Kidney glomerular epithelial cell (primary cell): ENCODE data around the gene HSPB9.

Experiments used
- DNase-seq: peaks from one replicate; lab custom pipeline; 2025; lab: John Stamatoyannopoulos, UW

Gene HSPB9, protein sequence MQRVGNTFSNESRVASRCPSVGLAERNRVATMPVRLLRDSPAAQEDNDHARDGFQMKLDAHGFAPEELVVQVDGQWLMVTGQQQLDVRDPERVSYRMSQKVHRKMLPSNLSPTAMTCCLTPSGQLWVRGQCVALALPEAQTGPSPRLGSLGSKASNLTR

DNA sequence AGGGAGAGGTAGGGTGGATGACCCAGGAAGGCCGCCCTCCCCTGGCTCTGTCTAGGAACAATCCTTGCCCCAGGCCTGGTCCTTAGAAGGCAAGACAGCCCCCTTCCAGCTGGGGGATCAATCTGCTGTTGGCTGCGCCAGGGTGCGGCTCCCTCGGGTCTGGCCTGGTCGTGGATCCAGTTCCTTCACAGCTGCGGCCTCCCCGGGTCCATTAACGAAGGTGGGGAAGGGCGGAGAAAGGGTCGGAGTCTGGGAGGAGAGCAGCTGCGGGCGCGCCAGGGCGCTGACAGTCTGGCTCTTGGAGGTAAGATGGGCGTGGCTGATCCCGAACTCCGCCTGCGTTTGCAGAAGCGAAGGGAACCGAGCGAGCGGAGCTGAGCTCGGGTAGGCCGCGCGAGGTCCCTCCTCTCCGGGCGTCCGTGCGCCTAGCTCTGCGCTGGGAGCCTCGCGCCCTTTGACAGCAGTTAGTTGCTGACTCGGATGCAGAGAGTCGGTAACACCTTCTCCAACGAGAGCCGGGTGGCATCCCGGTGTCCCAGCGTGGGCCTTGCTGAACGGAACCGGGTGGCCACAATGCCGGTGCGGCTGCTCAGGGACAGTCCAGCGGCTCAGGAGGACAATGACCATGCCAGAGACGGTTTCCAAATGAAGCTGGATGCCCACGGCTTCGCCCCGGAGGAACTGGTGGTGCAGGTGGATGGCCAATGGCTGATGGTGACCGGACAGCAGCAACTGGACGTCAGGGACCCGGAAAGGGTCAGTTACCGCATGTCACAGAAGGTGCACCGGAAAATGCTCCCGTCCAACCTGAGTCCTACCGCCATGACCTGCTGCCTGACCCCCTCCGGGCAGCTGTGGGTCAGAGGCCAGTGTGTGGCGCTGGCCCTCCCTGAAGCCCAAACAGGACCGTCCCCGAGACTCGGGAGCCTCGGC is at the start of gene HSPB9:
Gene HSPB9, plus strand, starts transcription at position 434 of the 933 bp plus-strand sequence. Its CDS starts 47 bp downstream, at position 481.
- no peak for DNase-seq

DNA sequence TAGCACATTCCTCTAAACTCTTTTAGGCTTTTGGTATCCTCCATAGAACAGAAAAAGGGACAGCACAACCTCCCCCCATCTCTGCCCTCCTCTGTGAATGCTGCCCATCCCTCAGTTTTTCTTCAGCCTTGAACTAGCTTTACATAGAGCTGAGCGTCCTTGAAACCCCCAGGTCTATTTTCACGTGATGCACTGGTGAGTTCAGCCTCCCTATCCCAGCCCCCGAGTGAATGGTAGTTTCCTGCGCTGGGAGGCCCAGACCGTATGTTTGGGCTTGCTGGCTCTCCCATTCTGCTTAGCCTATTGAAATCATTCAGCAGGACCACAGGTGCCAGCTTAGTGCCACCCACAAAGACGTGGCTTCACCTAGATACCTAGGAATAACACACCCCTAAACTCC is 46.8 kb upstream of the HSPB9 start:
- no peak for DNase-seq

DNA sequence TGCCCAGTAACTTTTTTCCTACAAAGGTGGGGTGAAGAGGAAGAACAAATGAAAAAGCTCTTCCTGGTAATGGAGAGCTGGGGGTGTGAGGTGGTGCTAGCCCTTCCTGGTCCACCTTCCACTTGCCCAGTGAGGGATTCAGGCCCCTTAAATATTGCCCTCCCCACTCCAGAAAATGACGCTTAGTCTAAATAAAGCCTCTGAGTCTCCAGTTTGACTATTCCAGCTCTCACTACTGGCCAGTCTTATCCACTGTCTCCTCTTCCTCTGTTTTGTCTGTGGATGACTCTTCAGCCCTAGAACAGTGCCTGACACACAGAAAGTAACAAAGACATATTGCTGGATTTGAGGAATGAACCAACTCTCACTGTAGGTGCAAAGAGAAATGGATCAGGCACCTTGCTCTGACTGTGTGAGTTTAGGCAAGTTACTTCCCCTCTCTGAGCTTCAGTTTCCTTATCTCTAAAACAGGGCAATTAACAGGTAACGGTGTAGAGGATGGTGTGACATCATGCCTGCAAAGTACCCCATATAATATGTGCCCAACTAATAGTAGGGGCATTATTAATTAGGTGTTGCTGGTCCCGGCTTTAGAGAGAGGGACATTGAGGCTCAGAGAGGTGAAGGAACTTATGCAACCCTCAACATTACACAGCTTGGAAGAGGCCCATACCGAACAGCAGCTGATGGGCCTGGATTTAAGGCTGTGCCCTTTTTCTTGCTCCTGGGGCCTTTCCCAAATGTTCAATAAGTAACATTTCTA is 45.6 kb upstream of the HSPB9 start:
- no peak for DNase-seq

DNA sequence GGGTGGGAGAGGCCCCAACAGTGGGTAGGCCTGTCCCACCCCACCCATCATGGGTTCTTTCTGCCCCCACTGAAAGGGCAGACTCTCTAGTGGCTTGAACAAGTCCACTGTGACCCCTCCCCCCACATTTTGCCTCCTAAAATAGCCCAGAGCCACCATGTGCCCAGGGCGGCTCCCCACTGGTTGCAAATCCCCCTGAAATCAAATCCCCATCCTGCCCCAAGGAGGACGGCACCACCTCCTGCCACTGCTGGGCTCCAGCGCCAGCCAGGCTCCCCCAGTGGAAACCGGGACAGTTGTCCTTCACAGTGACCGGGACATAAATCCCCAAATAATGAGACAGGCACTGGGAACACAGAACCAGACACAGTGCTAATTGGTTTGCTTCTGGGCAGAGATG is 44.8 kb upstream of the HSPB9 start:
- DNase-seq, result no peak

DNA sequence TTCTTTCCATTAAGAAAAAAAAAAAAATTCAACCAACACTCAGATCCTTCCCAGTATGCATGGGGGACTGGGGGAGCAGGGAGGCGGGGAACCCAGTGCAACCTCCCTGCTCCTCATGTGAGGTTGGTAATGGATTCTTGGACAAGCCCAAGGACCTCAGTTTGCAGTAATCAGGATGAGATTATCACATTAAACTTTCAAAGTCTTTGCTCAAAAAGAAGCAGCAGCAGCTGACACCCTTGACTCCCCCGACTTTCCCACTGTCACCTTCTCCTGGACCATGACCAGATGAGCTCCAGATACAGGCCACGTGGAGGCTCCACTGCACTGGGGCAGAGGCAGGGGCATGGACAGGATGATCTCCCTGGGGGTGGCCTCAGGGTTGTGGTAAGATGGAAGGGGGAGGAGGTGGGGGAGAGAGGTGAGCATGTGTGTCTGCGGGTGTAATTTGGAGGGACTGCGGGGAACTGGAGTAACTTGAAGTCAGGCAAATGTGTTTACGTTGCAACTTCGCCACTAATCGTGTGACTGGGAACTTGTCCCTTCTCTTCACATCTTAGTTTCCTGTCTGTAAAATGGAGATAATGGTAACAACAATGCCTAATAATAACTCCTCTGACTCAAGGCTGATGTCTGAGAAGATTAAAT is 44.1 kb upstream of the HSPB9 start:
- no peak for DNase-seq

DNA sequence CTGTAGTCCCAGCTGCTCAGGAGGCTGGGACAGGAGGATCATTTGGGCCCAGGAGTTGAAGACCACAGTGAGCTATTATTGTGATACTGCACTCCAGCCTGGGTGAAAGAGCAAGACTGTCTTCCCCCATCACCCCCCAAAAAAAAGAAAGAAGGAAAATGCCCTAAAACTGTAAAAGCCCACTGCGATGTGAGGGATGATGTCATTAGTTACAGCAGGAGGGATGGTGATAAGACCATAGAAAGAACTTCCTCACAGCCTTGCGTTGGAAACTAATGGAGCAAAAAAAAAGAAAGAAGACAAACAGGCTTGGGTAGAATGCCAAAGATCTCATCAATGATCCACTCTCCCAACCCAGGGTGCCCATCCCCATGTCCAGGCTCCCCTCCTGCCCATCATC is 43.1 kb upstream of the HSPB9 start:
- no peak for DNase-seq

DNA sequence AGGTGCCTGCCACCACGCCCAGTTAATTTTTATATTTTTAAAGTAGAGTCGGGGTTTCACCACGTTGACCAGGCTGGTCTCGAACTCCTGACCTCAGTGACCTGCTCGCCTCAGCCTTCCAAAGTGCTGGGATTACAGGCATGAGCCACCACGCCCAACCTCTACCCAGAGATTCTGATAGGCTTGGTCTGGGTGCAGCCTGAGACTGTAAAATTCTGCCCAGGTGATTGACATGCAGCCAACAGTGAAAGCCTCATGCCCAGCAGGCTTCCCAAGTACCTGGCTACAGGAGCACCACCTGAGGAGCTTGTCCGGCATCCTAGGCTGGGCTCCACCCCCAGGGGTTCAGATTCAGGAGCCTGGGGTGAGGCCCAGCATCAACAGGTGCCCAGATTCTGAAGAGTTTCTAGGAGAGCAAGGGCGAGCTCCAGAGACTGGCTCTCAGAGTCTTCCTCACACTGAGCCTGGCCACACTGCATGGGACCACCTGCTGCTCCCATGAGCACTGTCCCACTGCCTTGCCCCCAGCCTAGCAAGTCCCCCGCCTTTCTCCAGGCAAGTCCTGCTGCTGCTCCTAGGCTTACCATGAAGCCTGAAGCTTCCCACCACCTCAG is 41.0 kb upstream of the HSPB9 start:
- DNase-seq, result no peak

DNA sequence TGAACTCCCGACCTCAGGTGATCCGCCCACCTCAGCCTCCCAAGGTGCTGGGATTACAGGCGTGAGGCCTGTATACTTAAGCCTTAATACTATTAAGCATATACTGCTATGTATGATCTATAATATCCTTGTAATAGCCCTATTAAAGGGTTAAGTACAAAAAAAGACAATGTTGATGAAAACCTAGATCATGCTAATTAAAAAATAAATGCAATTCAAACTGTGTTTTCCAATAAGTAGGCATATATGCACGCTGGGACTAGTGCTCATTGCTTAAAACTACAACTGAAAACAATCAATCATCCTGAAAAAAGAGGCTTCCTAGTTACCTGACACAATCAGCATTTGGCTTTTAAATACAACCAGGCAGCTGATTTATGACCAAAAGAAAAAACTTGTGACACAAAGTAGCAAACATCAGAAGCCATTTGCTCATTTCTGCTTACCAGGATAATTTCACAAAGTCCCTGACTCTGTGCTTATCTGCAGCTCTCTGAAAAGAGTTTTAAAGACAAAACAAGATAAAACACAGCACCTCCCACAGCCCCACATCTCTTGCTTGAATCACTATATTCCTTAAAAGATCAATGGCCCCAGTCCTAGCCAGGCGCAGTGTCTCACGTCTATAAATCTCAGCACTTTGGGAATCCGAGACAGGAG is 35.4 kb upstream of the HSPB9 start:
- DNase-seq, result no peak

DNA sequence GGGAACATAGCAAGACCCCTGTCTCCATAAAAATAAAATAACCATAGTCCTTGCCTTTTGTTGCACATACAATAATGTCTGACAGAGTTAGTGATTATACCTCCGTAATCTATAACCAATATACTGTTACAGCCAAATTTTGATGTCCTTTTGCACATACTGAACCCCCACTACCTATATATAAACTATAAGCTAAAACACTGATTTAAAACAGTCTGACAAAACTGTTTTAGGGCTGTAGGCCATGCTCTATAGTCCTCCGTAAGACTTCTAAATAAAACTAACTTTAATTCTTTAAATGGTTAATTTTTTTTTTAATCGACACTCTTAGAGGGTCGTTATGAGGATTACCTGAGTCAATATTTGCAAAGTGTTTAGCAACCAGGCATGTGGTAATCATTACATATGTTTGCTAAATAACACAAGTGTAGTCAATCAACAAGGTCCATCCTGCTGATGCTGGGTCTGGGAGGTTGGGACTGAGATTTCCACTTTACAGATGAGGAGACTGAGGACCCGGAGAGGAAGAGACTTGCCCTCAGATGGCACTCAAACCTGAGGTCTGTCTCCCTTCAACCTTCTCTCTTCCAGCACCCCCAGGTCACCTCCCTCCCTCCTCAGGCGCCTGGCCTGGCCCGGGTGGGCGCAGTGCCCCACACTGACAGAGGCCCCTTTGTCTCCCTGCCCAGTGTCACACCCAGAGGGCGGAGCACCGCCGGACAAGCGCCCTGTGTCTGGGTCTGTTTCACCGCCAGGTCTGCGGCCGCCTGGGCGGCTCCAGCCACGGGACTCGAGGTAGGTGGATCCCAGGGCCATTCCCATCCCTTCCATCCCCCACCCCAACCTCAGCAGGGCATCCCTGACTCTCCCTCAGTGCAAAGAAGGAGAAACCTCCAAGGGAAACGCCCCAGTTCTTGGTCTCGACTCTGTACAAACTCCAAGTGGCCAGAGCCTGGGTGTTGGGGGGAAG is 34.6 kb upstream of the HSPB9 start:
- no peak for DNase-seq

DNA sequence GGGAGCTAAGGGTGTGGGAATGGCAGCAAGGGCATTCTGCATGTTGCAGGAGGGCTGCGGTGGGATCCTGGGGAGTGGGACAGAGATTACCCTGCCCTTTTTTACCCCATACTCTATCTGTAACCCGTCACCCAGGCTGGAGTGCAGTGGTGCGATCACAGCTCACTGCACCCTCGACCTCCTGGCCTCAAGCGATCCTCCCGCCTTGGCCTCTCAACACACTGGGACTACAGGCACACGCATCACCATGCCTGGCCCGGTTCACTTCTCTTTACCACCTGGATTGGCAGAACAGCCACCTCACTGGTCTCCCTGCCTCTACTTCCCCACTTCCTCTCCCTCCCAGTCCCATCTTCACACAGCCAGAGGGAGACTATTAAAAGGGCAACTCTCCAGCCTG is 33.9 kb upstream of the HSPB9 start:
- DNase-seq, result no peak

DNA sequence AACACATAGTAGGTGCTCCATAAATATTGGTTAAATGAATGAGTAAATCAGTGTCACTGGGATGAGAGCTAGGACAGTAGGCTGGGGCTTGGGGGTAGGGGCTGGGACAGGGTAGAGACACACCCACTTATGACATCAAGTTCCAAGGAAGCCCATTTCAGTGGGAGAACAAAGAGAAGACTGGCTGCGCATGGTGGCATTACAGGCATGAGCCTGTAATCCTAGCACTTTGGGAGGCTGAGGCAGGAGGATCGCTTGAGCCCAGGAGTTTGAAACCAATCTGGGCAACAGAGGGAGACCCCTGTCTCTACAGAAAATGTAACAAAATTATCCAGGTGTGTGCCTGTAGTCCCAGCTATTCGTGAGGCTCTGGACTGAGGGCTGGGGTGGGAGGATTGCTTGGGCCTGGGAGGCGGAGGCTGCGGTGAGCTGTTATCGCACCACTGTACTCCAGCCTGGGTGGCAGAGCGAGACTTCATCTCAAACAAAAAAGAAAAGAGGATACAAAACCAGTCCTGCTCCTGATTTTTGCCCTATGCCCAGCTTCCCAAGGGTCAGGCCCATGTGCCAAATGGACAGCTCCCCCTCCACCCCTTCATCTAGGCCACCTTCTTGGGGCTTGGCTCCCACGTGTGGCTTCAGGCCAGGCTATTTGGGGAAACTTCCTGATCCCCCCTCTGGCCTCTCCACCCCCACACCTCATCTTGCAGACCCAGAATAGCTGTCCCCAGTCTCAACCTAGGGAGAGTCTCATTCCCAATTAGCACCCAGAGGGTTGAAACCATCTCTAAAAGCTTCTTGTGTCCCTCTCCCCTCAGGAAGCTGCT is 31.4 kb upstream of the HSPB9 start:
- DNase-seq, result no peak

DNA sequence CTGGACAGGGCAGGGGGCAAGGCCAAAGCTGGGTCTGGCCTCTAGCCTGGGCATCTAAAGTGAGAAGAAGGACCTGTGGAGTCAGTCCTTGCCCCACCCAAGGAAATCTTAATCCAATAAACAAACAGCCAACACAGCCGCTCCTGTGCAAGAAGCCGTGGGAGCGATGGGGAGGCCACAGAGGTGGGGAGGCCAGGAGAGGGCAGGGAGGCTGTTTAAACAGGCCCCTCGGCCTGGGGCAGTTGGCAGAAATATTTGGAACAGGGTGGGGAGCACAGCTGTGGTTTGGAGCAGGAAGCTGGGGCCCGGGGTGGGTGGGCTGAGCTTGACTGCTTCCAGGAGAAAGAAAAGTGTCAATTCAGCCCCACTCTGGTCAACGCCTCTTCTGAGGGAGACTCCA is 29.7 kb upstream of the HSPB9 start:
- no peak for DNase-seq

DNA sequence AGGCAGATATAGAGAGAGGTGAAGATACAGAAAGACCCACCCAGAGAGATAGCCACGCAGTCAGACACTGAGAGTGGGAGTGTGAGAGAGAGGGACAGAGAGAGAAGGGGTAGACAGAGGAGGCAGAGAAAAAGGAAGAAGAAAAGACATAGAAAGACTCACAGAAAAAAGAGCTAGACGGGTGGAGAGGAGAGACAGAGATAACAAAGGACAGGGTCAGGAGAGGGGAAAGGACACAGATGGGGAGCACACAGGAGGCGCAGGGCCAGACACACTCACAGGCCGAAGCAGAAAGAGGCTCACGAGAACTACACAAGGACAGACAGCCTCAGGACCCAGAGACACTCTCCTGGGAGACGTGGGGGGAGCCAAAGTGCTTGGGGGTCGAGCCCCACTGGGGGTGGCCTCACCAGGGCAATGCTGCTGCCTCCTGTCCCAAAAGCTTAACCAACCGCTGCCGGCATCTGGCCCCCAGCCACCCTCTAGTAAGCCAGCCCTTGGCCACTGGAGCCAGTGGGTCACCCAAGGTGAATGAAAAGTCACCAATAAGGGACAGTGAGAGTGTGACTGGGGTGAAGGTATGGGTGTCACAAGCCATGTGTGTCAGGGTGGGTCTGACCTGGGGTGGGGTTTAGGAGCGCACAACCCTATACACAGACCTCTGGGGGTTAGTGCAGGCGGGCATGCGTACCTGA is 28.1 kb upstream of the HSPB9 start:
- DNase-seq, result no peak

DNA sequence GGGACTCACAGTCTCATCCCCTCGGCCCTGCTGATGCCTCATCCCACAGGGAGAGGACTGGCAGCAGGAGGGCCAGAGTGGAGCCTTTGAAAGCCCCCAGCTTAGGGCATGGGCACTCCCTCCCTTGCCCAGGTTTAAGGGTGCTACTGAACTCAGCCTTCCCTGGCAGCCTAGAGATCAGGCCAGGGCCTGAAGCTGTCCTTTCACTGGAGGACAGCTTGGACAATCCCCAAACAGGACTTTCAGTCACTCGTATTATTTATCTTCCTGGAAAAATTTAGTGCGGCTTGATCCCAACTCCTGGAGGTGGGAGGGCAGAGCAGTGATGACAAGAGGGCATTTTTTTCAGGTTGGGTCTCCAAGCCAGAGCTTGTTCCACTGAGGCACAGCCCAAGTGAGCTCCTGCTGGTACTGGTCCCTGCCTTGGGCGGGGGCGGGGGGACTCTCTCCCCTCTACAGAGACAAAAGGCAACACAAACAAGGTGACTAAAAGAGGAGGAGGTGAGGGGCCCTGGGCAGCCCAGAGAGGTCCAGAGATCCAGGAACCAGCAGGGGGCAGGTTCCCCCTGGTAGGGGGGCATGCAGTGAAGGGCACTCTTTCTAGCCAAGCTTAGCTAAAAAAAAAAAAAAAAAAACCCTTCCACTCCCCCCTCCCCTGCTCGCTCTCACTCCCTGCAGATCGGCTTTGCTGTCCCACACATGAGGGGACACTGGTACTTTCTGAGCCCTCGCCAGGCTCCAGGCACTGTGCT is 26.1 kb upstream of the HSPB9 start:
- no peak for DNase-seq

DNA sequence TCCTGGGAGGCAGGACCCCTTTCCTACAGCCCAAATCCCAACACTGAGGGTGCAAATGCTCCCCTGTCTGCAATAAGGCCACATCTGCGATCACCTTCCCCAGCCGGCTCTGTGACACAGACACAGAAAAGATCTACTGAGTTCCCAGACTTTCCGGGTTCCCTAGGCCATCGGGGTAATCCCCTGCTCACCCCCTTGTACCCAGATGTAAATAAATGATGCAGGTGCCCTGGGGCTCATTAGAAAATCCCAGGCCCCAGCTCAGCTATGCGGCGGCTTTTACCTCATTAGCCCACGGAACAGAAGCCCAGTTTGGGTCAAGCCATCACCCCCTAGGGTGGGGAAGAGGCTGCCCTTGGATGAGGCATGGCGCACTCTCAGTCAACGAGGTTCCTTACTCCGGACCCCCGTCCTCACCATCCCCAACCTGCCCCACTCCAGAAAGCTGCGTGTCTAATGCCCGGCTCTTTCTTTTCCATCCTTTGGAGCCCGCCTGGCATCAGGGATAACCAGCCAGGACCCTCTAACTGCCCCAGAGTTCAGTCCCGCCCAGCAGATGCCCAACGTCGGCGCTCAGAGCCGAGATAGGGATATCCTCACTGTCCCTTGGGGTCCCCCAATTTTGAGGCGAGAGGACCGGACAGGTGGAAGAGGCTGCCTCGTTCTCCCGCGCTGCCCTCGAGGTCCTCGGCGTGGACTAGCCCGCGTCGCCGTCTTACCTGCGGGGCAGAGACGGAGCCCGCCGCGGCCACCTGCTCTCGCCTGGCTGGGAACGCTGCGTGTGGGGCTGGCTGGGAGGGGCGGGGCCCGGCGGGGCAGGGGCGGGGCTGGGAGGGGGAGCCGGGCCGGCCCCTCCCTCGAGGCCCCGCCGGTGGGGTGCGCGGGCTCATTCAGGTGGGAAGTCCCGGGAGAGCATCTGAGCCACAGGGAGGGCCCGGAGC is 24.6 kb upstream of the HSPB9 start, which contains the start of gene ZNF385C:
Gene ZNF385C, minus strand, starts transcription at position 783 of the 941 bp plus-strand sequence. CDS start 35,417 bp downstream, outside the sequence.
- DNase-seq, result no peak

DNA sequence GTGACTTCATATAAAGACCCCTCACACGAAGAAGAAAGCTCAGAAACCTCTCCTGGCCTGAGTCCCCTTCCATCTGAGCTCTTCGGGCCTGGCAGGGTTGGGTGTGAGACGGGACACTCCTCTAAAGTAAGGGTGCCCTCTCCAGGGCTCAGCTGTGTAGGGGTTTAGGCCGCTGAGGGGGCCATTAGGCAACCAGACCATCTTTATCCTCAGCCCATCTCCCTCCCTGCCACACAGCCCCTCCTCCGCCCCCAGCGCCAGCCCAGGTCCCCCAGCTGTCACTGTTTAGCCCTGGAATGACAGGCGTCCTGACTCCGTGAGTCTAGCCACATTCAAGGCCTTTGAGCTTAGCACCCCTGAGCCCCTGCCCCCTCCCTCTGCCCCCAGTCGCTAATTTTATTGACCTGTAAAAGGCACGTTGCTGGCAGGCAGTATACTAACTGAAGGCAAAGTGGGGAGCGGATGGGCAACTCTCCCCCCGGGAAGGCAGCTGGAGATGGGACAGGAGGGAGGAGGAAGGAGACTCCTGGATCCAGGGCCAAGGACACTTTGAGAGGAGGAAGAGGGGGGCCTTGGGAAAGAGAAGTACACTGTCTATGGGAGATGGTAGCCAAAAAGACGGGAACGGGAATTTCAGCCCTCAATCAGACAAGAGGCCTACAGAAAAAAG is 23.7 kb upstream of the HSPB9 start:
- no peak for DNase-seq
